H9 (cell line): Measurements from ENCODE around the gene KRTAP10-12. TPM values are rescaled to one million over a fixed set of nuclear protein-coding genes. Genes with fewer than 3 reads are reported as not detected.

Experiments used
- DNase-seq: peaks from one replicate; pipeline ENCODE4 v3.0.0-alpha.2; 2017
- H2AFZ ChIP-seq: one replicate; pipeline ENCODE4 v1.6.1; 2013; ENCODE audit warnings: mild to moderate bottlenecking, low read length, control low read depth, moderate library complexity
- H2AK5ac ChIP-seq: 2 replicates; pipeline ENCODE4 v1.6.1; 2013; ENCODE audit warnings: low read length, control low read depth, mixed read lengths; ENCODE audit not compliant: insufficient read length
- H2BK120ac ChIP-seq: one replicate; pipeline ENCODE4 v1.6.1; 2013; ENCODE audit warnings: low read depth, mild to moderate bottlenecking, low read length, control low read depth, inconsistent platforms; ENCODE audit not compliant: poor library complexity, severe bottlenecking
- H2BK12ac ChIP-seq: 2 replicates; pipeline ENCODE4 v1.6.1; 2013; ENCODE audit warnings: low read length, control low read depth, mixed read lengths, low read depth; ENCODE audit not compliant: insufficient read length
- H2BK15ac ChIP-seq: 2 replicates; pipeline ENCODE4 v1.6.1; 2013; ENCODE audit warnings: low read depth, low read length, control low read depth
- H2BK20ac ChIP-seq: one replicate; pipeline ENCODE4 v1.6.1; 2013; ENCODE audit warnings: low read depth, mild to moderate bottlenecking, low read length, control low read depth, inconsistent platforms; ENCODE audit not compliant: poor library complexity, severe bottlenecking
- H2BK5ac ChIP-seq: 2 replicates; pipeline ENCODE4 v1.6.1; 2013; ENCODE audit warnings: low read length, control low read depth, mixed read lengths; ENCODE audit not compliant: insufficient read length
- H3K14ac ChIP-seq: 2 replicates; pipeline ENCODE4 v1.6.1; 2013; ENCODE audit warnings: low read length, control low read depth; ENCODE audit not compliant: insufficient read depth
- H3K18ac ChIP-seq: 2 replicates; pipeline ENCODE4 v1.6.1; 2013; ENCODE audit warnings: low read depth, mild to moderate bottlenecking, mixed read lengths, low read length, control low read depth; ENCODE audit not compliant: insufficient read length
- H3K23ac ChIP-seq: 2 replicates; pipeline ENCODE4 v1.6.1; 2013; ENCODE audit warnings: low read length, control low read depth, mixed read lengths, low read depth; ENCODE audit not compliant: insufficient read length
- H3K23me2 ChIP-seq: 2 replicates; pipeline ENCODE4 v1.6.1; 2013; ENCODE audit warnings: low read depth, mild to moderate bottlenecking, mixed read lengths, low read length, control low read depth; ENCODE audit not compliant: insufficient read length, poor library complexity, severe bottlenecking
- H3K27ac ChIP-seq: 2 replicates; pipeline ENCODE4 v1.5.1; 2013; ENCODE audit warnings: low read length, control low read depth, mixed read lengths, low read depth; ENCODE audit not compliant: insufficient read length
- H3K27me3 ChIP-seq: 2 replicates; pipeline ENCODE4 v1.6.1; 2013; ENCODE audit warnings: low read length, control low read depth, inconsistent platforms; ENCODE audit not compliant: insufficient read depth
- H3K4ac ChIP-seq: 2 replicates; pipeline ENCODE4 v1.6.1; 2013; ENCODE audit warnings: low read depth, mild to moderate bottlenecking, control low read depth, inconsistent platforms, low read length, moderate library complexity
- H3K4me1 ChIP-seq: 2 replicates; pipeline ENCODE4 v1.6.1; 2013; ENCODE audit warnings: low read length, control low read depth, inconsistent platforms; ENCODE audit not compliant: insufficient read depth
- H3K4me2 ChIP-seq: 2 replicates; pipeline ENCODE4 v1.6.1; 2013; ENCODE audit warnings: low read length, control low read depth, mixed read lengths; ENCODE audit not compliant: insufficient read length, insufficient read depth
- H3K56ac ChIP-seq: 2 replicates; pipeline ENCODE4 v1.6.1; 2013; ENCODE audit warnings: low read depth, mild to moderate bottlenecking, mixed read lengths, low read length, control low read depth; ENCODE audit not compliant: insufficient read length
- H3K79me1 ChIP-seq: 2 replicates; pipeline ENCODE4 v1.6.1; 2013; ENCODE audit warnings: low read depth, mild to moderate bottlenecking, moderate library complexity, low read length, control low read depth, inconsistent platforms; ENCODE audit not compliant: insufficient read depth, poor library complexity, severe bottlenecking
- H3K79me2 ChIP-seq: 2 replicates; pipeline ENCODE4 v1.6.1; 2013; ENCODE audit warnings: low read length, control low read depth, inconsistent platforms; ENCODE audit not compliant: insufficient read depth
- H3K9ac ChIP-seq: 2 replicates; pipeline ENCODE4 v1.6.1; 2013; ENCODE audit warnings: low read length, control low read depth, mixed read lengths; ENCODE audit not compliant: insufficient read length; ENCODE audit errors: extremely low read depth
- H3K9me3 ChIP-seq: one replicate; pipeline ENCODE4 v1.6.1; 2013; ENCODE audit warnings: low read depth, low read length, inconsistent platforms; ENCODE audit not compliant: control insufficient read depth
- H3T11ph ChIP-seq: one replicate; pipeline ENCODE4 v1.6.1; 2013; ENCODE audit warnings: mild to moderate bottlenecking, low read length, control low read depth, inconsistent platforms
- H4K20me1 ChIP-seq: one replicate; pipeline ENCODE4 v1.6.1; 2013; ENCODE audit not compliant: control insufficient read depth, insufficient read length, insufficient read depth
- H4K5ac ChIP-seq: 2 replicates; pipeline ENCODE4 v1.6.1; 2013; ENCODE audit warnings: low read depth, mild to moderate bottlenecking, mixed read lengths, low read length, control low read depth; ENCODE audit not compliant: insufficient read length
- H4K8ac ChIP-seq: replicated peaks from 2 replicates; pipeline ENCODE4 v1.6.1; 2013; ENCODE audit warnings: low read length, control low read depth, mixed read lengths, low read depth; ENCODE audit not compliant: insufficient read length
- H4K91ac ChIP-seq: 2 replicates; pipeline ENCODE4 v1.6.1; 2013; ENCODE audit warnings: low read depth, mild to moderate bottlenecking, moderate library complexity, mixed read lengths, low read length, control low read depth; ENCODE audit not compliant: insufficient read length
- H3K27ac Mint-ChIP-seq, 3 experiments: 2 replicates in 2 of 3; 3 replicates in 1 of 3; pipeline ENCODE4 v1.8.0; 2020 to 2021; ENCODE audit warnings: mixed read lengths in 3 of 3, mild to moderate bottlenecking in 1 of 3, moderate library complexity in 1 of 3
- H3K27me3 Mint-ChIP-seq: 2 replicates; pipeline ENCODE4 v1.8.0; 2021; ENCODE audit warnings: low read depth, mild to moderate bottlenecking, moderate library complexity, mixed read lengths
- H3K36me3 Mint-ChIP-seq, 3 experiments: 2 replicates in 2 of 3; 3 replicates in 1 of 3; pipeline ENCODE4 v1.8.0; 2020 to 2021; ENCODE audit warnings: low read depth in 3 of 3, mixed read lengths in 3 of 3; ENCODE audit not compliant: insufficient read depth in 1 of 3
- H3K4me1 Mint-ChIP-seq, 2 experiments: 2 replicates each; pipeline ENCODE4 v1.8.0; 2020; ENCODE audit warnings: mixed read lengths in 2 of 2
- H3K4me3 Mint-ChIP-seq, 2 experiments: 2 replicates in 1 of 2; 3 replicates in 1 of 2; pipeline ENCODE4 v1.8.0; 2020 to 2021; ENCODE audit warnings: mild to moderate bottlenecking in 2 of 2, mixed read lengths in 2 of 2, moderate library complexity in 1 of 2
- H3K9me3 Mint-ChIP-seq, 2 experiments: 2 replicates in 1 of 2; 3 replicates in 1 of 2; pipeline ENCODE4 v1.8.0; 2020; ENCODE audit warnings: mild to moderate bottlenecking in 2 of 2, mixed read lengths in 2 of 2, moderate library complexity in 1 of 2
- CTCF ChIP-seq: fragments of 200-600 bp; sonication (generic); conservative IDR thresholded peaks from 3 replicates; pipeline ENCODE4 v1.8.0; 2021; ENCODE audit warnings: antibody characterized with exemption, mild to moderate bottlenecking
- WGBS: extraction: QIAGEN DNeasy Blood & Tissue Kit; methylation state at CpG from one replicate; pipeline ENCODE4 v1.1.7; 2013; ENCODE audit warnings: missing lambda C conversion rate, low lambda C conversion rate, mixed read lengths; ENCODE audit not compliant: insufficient read length; ENCODE audit errors: extremely low coverage; 5-methylcytosine and 5-hydroxymethylcytosine counted together
- total RNA-seq: library from RNA; stranded (reverse); gene quantifications from 2 replicates; pipeline ENCODE4 v1.2.1, GENCODE V29; 2021

The KRTAP10-12 gene
- total RNA-seq, 1 experiment from 2014 or later, result not detected

DNA sequence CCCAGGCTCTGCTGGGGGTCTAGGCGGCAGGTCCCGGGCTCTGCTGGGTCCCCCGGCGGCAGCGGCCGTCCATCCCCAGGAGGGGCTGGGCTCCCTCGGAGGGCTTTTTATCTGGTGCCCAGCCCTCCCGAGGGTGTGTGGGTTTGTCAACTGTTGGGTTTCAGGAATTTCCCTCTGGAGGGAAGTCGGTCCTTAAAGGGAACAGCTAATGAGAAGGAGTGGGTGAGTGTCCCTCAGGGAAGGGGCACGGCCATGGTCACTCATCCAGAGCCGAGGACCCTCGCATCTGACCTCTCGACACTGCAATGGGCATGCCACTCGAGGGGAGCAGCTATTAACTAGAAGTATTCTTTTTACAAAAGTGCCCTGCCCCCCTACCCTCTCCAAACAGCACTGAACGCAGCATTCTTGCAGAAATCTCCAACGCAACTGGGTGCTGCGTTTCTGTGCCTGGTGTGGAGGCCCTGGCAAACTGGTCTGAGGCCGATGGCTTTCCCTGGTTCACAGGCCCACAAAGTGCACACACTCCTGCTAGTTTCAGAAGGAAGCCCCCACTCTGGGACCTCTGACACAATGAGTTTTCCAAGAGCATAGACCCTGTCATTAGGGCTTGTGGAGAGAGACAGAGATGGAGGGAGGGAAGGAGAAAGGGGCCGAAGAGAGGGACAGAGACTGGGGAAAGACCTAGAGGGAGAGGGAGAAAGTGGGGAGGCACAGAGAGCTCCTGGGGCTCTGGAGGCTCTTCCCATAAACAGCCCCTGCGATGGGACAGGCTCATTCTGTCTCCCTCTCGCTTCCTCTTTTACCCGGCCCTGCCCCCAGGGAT, 15.4 kb downstream of the KRTAP10-12 start:
- H3K4me1 ChIP-seq, result peaks cover 3% of the 10 kb centered on the region; the same call in 1 of the 2 replicates

More for the DNA sequence above, 15.4 kb downstream of the KRTAP10-12 start:
- no peaks in the 10 kb centered on the region; a peak in 3 of 7 replicates for H3K36me3 Mint-ChIP-seq
- H4K20me1 ChIP-seq, result no peaks in the 10 kb centered on the region
- H4K8ac ChIP-seq, result no peak overlapping the region
- no peak overlapping the region for H2AFZ ChIP-seq
- H3K23me2 ChIP-seq, result peaks cover 29% of the 10 kb centered on the region
- H3K27me3 ChIP-seq, result peaks cover 44% of the 10 kb centered on the region; the same call in 1 of the 2 replicates
- H2BK15ac ChIP-seq, result no peak overlapping the region
- no peak overlapping the region for H3K18ac ChIP-seq
- no peak overlapping the region for H4K5ac ChIP-seq
- H4K91ac ChIP-seq, result no peak overlapping the region
- no peak overlapping the region for H3T11ph ChIP-seq
- H3K79me2 ChIP-seq, result no peaks in the 10 kb centered on the region
- H3K27ac ChIP-seq, result no peak overlapping the region
- no peak overlapping the region for H3K56ac ChIP-seq
- no peaks in the 10 kb centered on the region for H3K79me1 ChIP-seq
- H3K23ac ChIP-seq, result no peak overlapping the region
- H3K9me3 ChIP-seq, result no peaks in the 10 kb centered on the region
- H2BK20ac ChIP-seq, result no peak overlapping the region
- no peaks in the 10 kb centered on the region; a peak in 1 of 5 replicates for H3K9me3 Mint-ChIP-seq
- H2BK5ac ChIP-seq, result no peak overlapping the region
- H3K4me1 Mint-ChIP-seq, result peaks cover 52 to 63% of the 10 kb centered on the region in 2 experiments
- H3K27ac Mint-ChIP-seq, result no peak overlapping the region
- H3K4me2 ChIP-seq, result peak overlapping the region; percentile 39
- peak; percentile 31 for DNase-seq
- WGBS, result no CpG with 5 or more reads among the region's 22 CpGs
- TF ChIP-seq CTCF, result no peak
- H3K14ac ChIP-seq, result no peak overlapping the region
- H2AK5ac ChIP-seq, result no peak overlapping the region
- no peak overlapping the region for H2BK120ac ChIP-seq
- H2BK12ac ChIP-seq, result no peak overlapping the region
- H3K4me3 Mint-ChIP-seq, result peak overlapping the region; percentile 14 to 74
- no peak overlapping the region for H3K9ac ChIP-seq
- peaks cover 85% of the 10 kb centered on the region for H3K27me3 Mint-ChIP-seq
- no peak overlapping the region for H3K4ac ChIP-seq
